Stimulated activated CD8-positive, alpha-beta memory T cell treated with anti-CD3 and anti-CD28 coated beads, Interleukin-15, amount 100 ng/mL, for 48 hours (primary cell): Measurements from ENCODE around the gene SLIT1.
A peak's percentile ranks its signal among the peaks of the same experiment; 100 is the strongest.

ENCODE experiments used
- DNase-seq, 2 donors: peaks; one replicate each; pipeline ENCODE4 v3.0.0-alpha.2; 2020; ENCODE audit warnings: low read depth in 2 of 2

Gene SLIT1

GRCh38 chr10:97003151-97003803, 182.5 kb downstream of the SLIT1 start:
- no peak for DNase-seq

- DNase-seq = no peak
Observed at GRCh38 chr10:97002670-97003069, 183.1 kb downstream of the SLIT1 start.

GRCh38 chr10:97001183-97001991, 184.4 kb downstream of the SLIT1 start:
- no peak for DNase-seq

- DNase-seq = no peak
Observed at GRCh38 chr10:97000487-97001182, 185.1 kb downstream of the SLIT1 start.

- DNase-seq = no peak
Observed at GRCh38 chr10:96999987-97000386, 185.8 kb downstream of the SLIT1 start.

- no peak for DNase-seq
Observed at GRCh38 chr10:96999337-96999736, 186.4 kb downstream of the SLIT1 start.

GRCh38 chr10:96998329-96998888, 187.3 kb downstream of the SLIT1 start:
- no peak for DNase-seq

- DNase-seq = no peak
Observed at GRCh38 chr10:96996275-96996965, 189.3 kb downstream of the SLIT1 start.

- DNase-seq = no peak
Observed at GRCh38 chr10:96995851-96996250, 189.9 kb downstream of the SLIT1 start.

- no peak for DNase-seq
Observed at GRCh38 chr10:96992721-96993120, 193.0 kb downstream of the SLIT1 start.

GRCh38 chr10:96991313-96991841, 194.4 kb downstream of the SLIT1 start:
- DNase-seq = no peak

GRCh38 chr10:96988426-96988825, 197.3 kb downstream of the SLIT1 start:
- no peak for DNase-seq

GRCh38 chr10:96987842-96988175, 197.9 kb downstream of the SLIT1 start:
- DNase-seq = no peak

- DNase-seq = no peak
Observed at GRCh38 chr10:96987141-96987841, 198.5 kb downstream of the SLIT1 start.

- DNase-seq = no peak
Observed at GRCh38 chr10:96986200-96986856, 199.4 kb downstream of the SLIT1 start.

- no peak for DNase-seq
Observed at GRCh38 chr10:96984541-96985131, 201.1 kb downstream of the SLIT1 start.

- DNase-seq = no peak
Observed at GRCh38 chr10:96982149-96982930, 203.4 kb downstream of the SLIT1 start.

GRCh38 chr10:96978621-96979154, 207.1 kb downstream of the SLIT1 start:
- DNase-seq = peak in 1 of 2 donors; percentile 12

- no peak for DNase-seq
Observed at GRCh38 chr10:96975136-96975535, 210.6 kb downstream of the SLIT1 start.
